A549 (cell line): ENCODE results near the gene TMEM273. TPM values are rescaled to one million over a fixed set of nuclear protein-coding genes. Genes with fewer than 3 reads are reported as not detected.

Source experiments
- ATAC-seq, 2 experiments: fragments of 200-7000 bp in 1 of 2; fragments of >200 bp in 1 of 2; cut with Nextera tagmentation in 1 of 2; cut with Tn5 transposase in 1 of 2; 3 replicates each; pipeline versions ENCODE4 v1.8.0 to v1.9.1; 2018 to 2020; ENCODE audit warnings: mild to moderate bottlenecking in 1 of 2, moderate library complexity in 1 of 2
- CTCF ChIA-PET: fragments of 300-600 bp; sonication (Branson Sonifier 250); formaldehyde crosslinking; extraction: SDS; loops from one replicate; lab custom pipeline; 2021; ENCODE audit warnings: antibody characterized with exemption, inconsistent platforms; lab: Yijun Ruan, JAX
- POLR2A ChIA-PET: fragments of 350-600 bp; formaldehyde crosslinking; extraction: SDS; loops from one replicate; lab custom pipeline; 2021; ENCODE audit warnings: antibody characterized with exemption, inconsistent platforms; lab: Yijun Ruan, JAX
- DNase-seq, 2 experiments: peaks; one replicate each; pipeline versions ENCODE4 v3.0.0 to v3.0.0-alpha.2; 2011 to 2016; ENCODE audit warnings: low read depth in 1 of 2, low spot score in 1 of 2
- FAIRE-seq: peaks from 2 replicates; lab custom pipeline; 2011; peaks lifted over from hg19 to GRCh38; lab: Jason Lieb, UNC
- H3K27ac ChIP-seq, 2 experiments: fragments of >200 bp; sonication (Bioruptor Twin); formaldehyde crosslinking; 3 replicates each; pipeline ENCODE4 v1.5.1; 2016 to 2017
- H3K4me1 ChIP-seq: fragments of >200 bp; sonication (Bioruptor Twin); formaldehyde crosslinking; 3 replicates; pipeline ENCODE4 v1.6.1; 2016
- H3K4me2 ChIP-seq: fragments of >200 bp; sonication (Bioruptor Twin); formaldehyde crosslinking; 3 replicates; pipeline ENCODE4 v1.6.1; 2016
- H3K4me3 ChIP-seq: fragments of >200 bp; sonication (Bioruptor Twin); formaldehyde crosslinking; 3 replicates; pipeline ENCODE4 v1.5.1; 2016
- H3K9me3 ChIP-seq: fragments of >200 bp; sonication (Bioruptor Twin); formaldehyde crosslinking; 3 replicates; pipeline ENCODE4 v1.6.1; 2016
- BHLHE40 ChIP-seq: IDR thresholded peaks from 2 replicates; pipeline ENCODE4 v1.6.1; 2012; ENCODE audit warnings: low read depth, low read length, inconsistent platforms
- EHF ChIP-seq: fragments of 250-450 bp; sonication (Bioruptor Pico); IDR thresholded peaks from 2 replicates; pipeline ENCODE4 v1.5.0; 2020; ENCODE audit warnings: mild to moderate bottlenecking
- FOSL2 ChIP-seq, 2 experiments: fragments of 450-650 bp in 1 of 2; fragments of >200 bp in 1 of 2; sonication (Bioruptor Twin) in 1 of 2; formaldehyde crosslinking; IDR thresholded peaks; 2 replicates each; pipeline versions ENCODE4 v1.5.0 to v1.6.1; 2016 to 2020; ENCODE audit warnings: mild to moderate bottlenecking in 1 of 2, moderate library complexity in 1 of 2
- JUN ChIP-seq, 2 experiments: fragments of >200 bp; sonication (Bioruptor Twin); formaldehyde crosslinking; IDR thresholded peaks; 2 replicates in 1 of 2; 3 replicates in 1 of 2; pipeline ENCODE4 v1.6.1; 2016 to 2017
- MYC ChIP-seq: IDR thresholded peaks from 2 replicates; pipeline ENCODE4 v1.6.1; 2012; ENCODE audit warnings: mild to moderate bottlenecking, inconsistent platforms, low read length, improper control_type of control experiment, borderline replicate concordance
- PHF8 ChIP-seq: fragments of 200-600 bp; sonication (generic); IDR thresholded peaks from 2 replicates; pipeline ENCODE4 v1.6.1; 2016; ENCODE audit warnings: low read depth, mild to moderate bottlenecking, antibody characterized with exemption, moderate library complexity, borderline replicate concordance
- RAD21 ChIP-seq, 2 experiments: fragments of >200 bp in 1 of 2; sonication (Bioruptor Twin) in 1 of 2; formaldehyde crosslinking in 1 of 2; IDR thresholded peaks in 1 of 2; conservative IDR thresholded peaks in 1 of 2; 2 replicates in 1 of 2; 3 replicates in 1 of 2; pipeline ENCODE4 v1.6.1; 2012 to 2018; ENCODE audit warnings: inconsistent platforms in 1 of 2
- RARB ChIP-seq: fragments of 250-450 bp; sonication (Bioruptor Pico); IDR thresholded peaks from 2 replicates; pipeline ENCODE4 v1.8.0; 2021; ENCODE audit warnings: mild to moderate bottlenecking, moderate library complexity
- TP53 ChIP-seq: fragments of 250-450 bp; sonication (Bioruptor Pico); IDR thresholded peaks from 2 replicates; pipeline ENCODE4 v1.5.0; 2021; ENCODE audit warnings: mild to moderate bottlenecking, moderate library complexity
- ZFP36 ChIP-seq: fragments of 450-650 bp; IDR thresholded peaks from 2 replicates; pipeline ENCODE4 v1.6.1; 2014; ENCODE audit warnings: borderline replicate concordance; ENCODE audit not compliant: partially characterized antibody
- WGBS: methylation state at CpG from one replicate; pipeline ENCODE4 v1.1.6; 2017; ENCODE audit errors: missing lambda C conversion rate; 5-methylcytosine and 5-hydroxymethylcytosine counted together
- polyA plus RNA-seq, 4 experiments: library from polyadenylated mRNA; depleted of rRNA in 3 of 4; stranded (reverse); fragments of >200 nt; fragmentation: RNase III in 1 of 4; extraction: RNeasy Plus Mini Kit Qiagen cat#74134 plus additional on column Dnase treatment in 1 of 4; gene quantifications; 2 replicates in 3 of 4; 3 replicates in 1 of 4; pipeline ENCODE4 v1.2.3, GENCODE V29; 2011 to 2017
- TF ChIP-seq, protein P1 (sequence below): fragments of >200 bp; sonication (Bioruptor Twin); formaldehyde crosslinking; IDR thresholded peaks from 3 replicates; pipeline ENCODE4 v1.6.1; 2016
- TF ChIP-seq, protein P2 (sequence below): IDR thresholded peaks from 2 replicates; pipeline ENCODE4 v1.6.1; 2012; ENCODE audit warnings: low read depth, borderline replicate concordance
- TF ChIP-seq, protein P3 (sequence below): IDR thresholded peaks from 2 replicates; pipeline ENCODE4 v1.6.1; 2012
- TF ChIP-seq, protein P4 (sequence below): fragments of 250-450 bp; sonication (Bioruptor Pico); IDR thresholded peaks from 2 replicates; pipeline ENCODE4 v1.5.0; 2020; ENCODE audit warnings: low read depth, mild to moderate bottlenecking, moderate library complexity

TMEM273 gene
- polyA plus RNA-seq, 2 of the 4 experiments (the other 2 are of a cell fraction), result not detected

DNA sequence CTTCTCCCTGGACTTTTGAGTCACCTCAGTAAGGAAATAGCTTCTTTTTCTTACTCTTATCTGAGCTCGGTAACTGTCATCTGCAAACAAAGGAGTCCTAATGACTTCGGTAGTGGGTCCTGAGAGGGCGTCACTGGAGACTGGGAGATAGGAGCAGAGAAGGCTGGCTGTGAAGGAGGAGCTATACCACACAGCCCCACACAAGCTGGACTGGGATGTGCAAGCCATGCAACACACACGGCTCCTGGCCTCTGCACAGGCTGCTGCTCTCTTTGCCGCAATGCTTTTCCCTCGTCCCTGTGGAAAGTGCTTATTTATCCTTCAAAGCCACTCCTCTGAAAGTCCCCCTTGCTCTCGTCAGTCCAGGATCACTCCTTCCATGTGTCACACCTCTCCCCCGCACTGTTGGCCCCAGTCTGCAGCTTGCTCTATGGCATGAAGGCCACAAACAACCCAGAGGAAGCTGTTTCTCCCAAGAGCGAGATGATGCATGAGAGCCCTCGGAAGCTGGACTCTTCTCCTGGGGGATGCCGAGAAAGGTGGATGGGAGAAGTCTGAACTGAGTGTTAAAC lies 14.9 kb downstream of the TMEM273 start:
- H3K27ac ChIP-seq, result no peak overlapping the region
- ChIA-PET CTCF (interaction anchor here (1.6 to 2.3 kb wide), 3 partner anchors 9 to 517 kb away, joined by 7 to 12 read pairs (median 7); no protein-coding TSS in a partner anchor), POLR2A (no interaction called here)
- ATAC-seq, result no peak
- no peak for FAIRE-seq
- no peaks in the 10 kb centered on the region for H3K9me3 ChIP-seq
- H3K4me3 ChIP-seq, result no peak overlapping the region
- TF ChIP-seq FOSL2 (IDR thresholded peaks at IDR 0.05) (no peak), FOSL2 (CRISPR knock-in tag; IDR thresholded peaks at IDR 0.05) (no peak)
- DNase-seq, result no peak
- no peak overlapping the region for H3K4me2 ChIP-seq
- WGBS, result 63% methylated on average over 11 of the region's 11 CpGs
- H3K4me1 ChIP-seq, result no peaks in the 10 kb centered on the region

DNA sequence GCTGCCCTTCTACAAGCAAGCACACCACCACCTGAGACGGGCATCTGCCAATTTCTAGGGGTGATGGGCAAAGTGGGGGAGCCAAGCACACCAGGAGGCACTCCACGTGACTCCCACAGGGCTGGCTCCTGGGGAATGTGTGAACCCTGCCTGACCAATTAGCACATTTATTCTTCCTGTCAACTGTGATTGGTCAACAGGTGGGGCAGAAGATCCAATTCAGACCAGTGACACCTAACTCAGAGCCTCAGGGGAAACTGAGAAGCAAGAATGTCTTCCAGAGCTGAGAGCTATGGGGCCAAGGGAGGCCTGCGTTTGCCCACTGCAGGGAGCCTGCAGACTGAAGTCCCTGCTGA lies 15.4 kb downstream of the TMEM273 start:
- no peak for DNase-seq
- no peak overlapping the region for H3K27ac ChIP-seq
- no peak overlapping the region for H3K4me3 ChIP-seq
- TF ChIP-seq PHF8, result no peak
- no peak for TF ChIP-seq MYC
- TF ChIP-seq RARB (CRISPR knock-in tag), result no peak
- TF ChIP-seq, protein P1, sequence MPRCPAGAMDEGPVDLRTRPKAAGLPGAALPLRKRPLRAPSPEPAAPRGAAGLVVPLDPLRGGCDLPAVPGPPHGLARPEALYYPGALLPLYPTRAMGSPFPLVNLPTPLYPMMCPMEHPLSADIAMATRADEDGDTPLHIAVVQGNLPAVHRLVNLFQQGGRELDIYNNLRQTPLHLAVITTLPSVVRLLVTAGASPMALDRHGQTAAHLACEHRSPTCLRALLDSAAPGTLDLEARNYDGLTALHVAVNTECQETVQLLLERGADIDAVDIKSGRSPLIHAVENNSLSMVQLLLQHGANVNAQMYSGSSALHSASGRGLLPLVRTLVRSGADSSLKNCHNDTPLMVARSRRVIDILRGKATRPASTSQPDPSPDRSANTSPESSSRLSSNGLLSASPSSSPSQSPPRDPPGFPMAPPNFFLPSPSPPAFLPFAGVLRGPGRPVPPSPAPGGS, result no peak
- no peak for TF ChIP-seq JUN (IDR thresholded peaks at IDR 0.05)
- no peak for TF ChIP-seq TP53 (CRISPR knock-in tag)
- no peak for TF ChIP-seq EHF (CRISPR knock-in tag)
- TF ChIP-seq, protein P2, sequence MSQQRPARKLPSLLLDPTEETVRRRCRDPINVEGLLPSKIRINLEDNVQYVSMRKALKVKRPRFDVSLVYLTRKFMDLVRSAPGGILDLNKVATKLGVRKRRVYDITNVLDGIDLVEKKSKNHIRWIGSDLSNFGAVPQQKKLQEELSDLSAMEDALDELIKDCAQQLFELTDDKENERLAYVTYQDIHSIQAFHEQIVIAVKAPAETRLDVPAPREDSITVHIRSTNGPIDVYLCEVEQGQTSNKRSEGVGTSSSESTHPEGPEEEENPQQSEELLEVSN, result no peak
- TF ChIP-seq, protein P3, sequence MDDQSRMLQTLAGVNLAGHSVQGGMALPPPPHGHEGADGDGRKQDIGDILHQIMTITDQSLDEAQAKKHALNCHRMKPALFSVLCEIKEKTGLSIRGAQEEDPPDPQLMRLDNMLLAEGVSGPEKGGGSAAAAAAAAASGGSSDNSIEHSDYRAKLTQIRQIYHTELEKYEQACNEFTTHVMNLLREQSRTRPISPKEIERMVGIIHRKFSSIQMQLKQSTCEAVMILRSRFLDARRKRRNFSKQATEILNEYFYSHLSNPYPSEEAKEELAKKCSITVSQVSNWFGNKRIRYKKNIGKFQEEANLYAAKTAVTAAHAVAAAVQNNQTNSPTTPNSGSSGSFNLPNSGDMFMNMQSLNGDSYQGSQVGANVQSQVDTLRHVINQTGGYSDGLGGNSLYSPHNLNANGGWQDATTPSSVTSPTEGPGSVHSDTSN, result no peak
- TF ChIP-seq RAD21 (conservative IDR thresholded peaks at IDR 0.05 in 1 of 2, IDR thresholded peaks at IDR 0.05 in 1 of 2), result no peak
- TF ChIP-seq BHLHE40, result no peak
- TF ChIP-seq ZFP36, result no peak
- TF ChIP-seq, protein P4, sequence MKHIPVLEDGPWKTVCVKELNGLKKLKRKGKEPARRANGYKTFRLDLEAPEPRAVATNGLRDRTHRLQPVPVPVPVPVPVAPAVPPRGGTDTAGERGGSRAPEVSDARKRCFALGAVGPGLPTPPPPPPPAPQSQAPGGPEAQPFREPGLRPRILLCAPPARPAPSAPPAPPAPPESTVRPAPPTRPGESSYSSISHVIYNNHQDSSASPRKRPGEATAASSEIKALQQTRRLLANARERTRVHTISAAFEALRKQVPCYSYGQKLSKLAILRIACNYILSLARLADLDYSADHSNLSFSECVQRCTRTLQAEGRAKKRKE (CRISPR knock-in tag), result no peak
- no peak for ATAC-seq
- H3K4me1 ChIP-seq, result no peaks in the 10 kb centered on the region
- ChIA-PET CTCF (interaction anchor here (1.6 to 2.3 kb wide), 3 partner anchors 9 to 517 kb away, joined by 7 to 12 read pairs (median 7); no protein-coding TSS in a partner anchor), POLR2A (no interaction called here)
- H3K4me2 ChIP-seq, result no peak overlapping the region
- 26% methylated on average over 3 of the region's 3 CpGs for WGBS
- no peaks in the 10 kb centered on the region for H3K9me3 ChIP-seq
- no peak for FAIRE-seq

DNA sequence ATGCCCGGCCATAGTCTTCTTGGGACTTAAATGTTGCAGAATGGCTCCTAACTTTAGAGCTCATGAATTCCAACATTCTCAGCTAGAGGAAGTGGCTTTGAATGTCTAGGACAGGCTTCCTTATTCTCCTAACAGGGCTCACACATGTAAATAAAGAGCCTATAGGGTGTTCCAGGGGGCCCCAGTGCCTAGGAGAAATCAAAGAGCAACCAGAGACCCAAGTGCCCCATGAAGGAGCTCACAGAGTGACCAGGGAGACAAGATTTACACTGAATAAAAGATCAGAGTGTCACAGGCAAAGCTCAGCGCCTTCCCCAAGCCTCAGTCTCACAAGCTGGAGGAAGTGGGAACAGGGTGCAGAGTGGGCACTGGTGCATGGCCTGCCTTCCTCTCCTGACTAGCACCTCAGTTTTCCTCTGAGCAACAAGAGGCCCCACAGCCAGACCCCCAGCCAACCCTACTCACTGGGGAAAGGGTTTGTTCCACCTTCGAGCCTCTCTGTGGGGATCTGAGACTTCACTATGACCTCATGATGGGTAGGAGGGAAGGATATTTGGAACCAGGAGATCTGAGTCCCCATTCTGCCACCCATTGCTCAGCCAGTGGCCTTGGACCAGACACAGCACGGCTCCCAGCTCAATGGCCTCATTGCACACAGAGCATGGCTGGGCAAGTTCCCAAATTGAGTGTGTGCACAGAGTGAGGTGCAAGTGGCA lies 16.0 kb downstream of the TMEM273 start:
- ChIA-PET CTCF (interaction anchor here (0.9 to 2.3 kb wide), 5 partner anchors 8 to 516 kb away, joined by 3 to 12 read pairs (median 7); no protein-coding TSS in a partner anchor), POLR2A (no interaction called here)
- no peaks in the 10 kb centered on the region for H3K9me3 ChIP-seq
- no peak overlapping the region for H3K4me2 ChIP-seq
- H3K4me3 ChIP-seq, result no peak overlapping the region
- no peak for FAIRE-seq
- no peak overlapping the region for H3K27ac ChIP-seq
- no peak for ATAC-seq
- WGBS, result 27% methylated on average over 4 of the region's 4 CpGs
- TF ChIP-seq, protein P3, result no peak
- no peak for TF ChIP-seq RAD21 (conservative IDR thresholded peaks at IDR 0.05 in 1 of 2, IDR thresholded peaks at IDR 0.05 in 1 of 2)
- H3K4me1 ChIP-seq, result no peaks in the 10 kb centered on the region
- DNase-seq, result no peak
